HEK293T (cell line): ENCODE results near the gene CEP164.

Experiments
- CTCF ChIA-PET: fragments of 350-600 bp; formaldehyde crosslinking; extraction: SDS; loops from one replicate; lab custom pipeline; 2021; ENCODE audit warnings: antibody characterized with exemption, inconsistent platforms; lab: Yijun Ruan, JAX
- POLR2A ChIA-PET: fragments of 350-600 bp; formaldehyde crosslinking; extraction: SDS; loops from one replicate; lab custom pipeline; 2020; ENCODE audit warnings: antibody characterized with exemption, inconsistent platforms; lab: Yijun Ruan, JAX
- DNase-seq: peaks from one replicate; pipeline ENCODE4 v3.0.0; 2012; ENCODE audit warnings: mixed read lengths; ENCODE audit errors: extremely low spot score
- ARNT ChIP-seq: fragments of 450-650 bp; IDR thresholded peaks from 2 replicates; pipeline ENCODE4 v1.6.1; 2017; ENCODE audit warnings: mild to moderate bottlenecking
- BHLHE40 ChIP-seq: fragments of 450-650 bp; IDR thresholded peaks from 2 replicates; pipeline ENCODE4 v1.6.1; 2016; ENCODE audit warnings: mild to moderate bottlenecking, moderate library complexity, borderline replicate concordance
- CTBP1 ChIP-seq: fragments of 450-650 bp; IDR thresholded peaks from 2 replicates; pipeline ENCODE4 v1.6.1; 2016; ENCODE audit warnings: borderline replicate concordance
- ELF4 ChIP-seq: fragments of 450-650 bp; IDR thresholded peaks from 2 replicates; pipeline ENCODE4 v1.6.1; 2017; ENCODE audit warnings: antibody characterized with exemption
- FOXA1 ChIP-seq: fragments of 450-650 bp; IDR thresholded peaks from 2 replicates; pipeline ENCODE4 v1.6.1; 2016; ENCODE audit warnings: mild to moderate bottlenecking
- FOXK2 ChIP-seq: fragments of 450-650 bp; IDR thresholded peaks from 2 replicates; pipeline ENCODE4 v1.6.1; 2016; ENCODE audit warnings: mild to moderate bottlenecking
- FOXM1 ChIP-seq: fragments of 450-650 bp; IDR thresholded peaks from 2 replicates; pipeline ENCODE4 v1.6.1; 2017; ENCODE audit warnings: mild to moderate bottlenecking, borderline replicate concordance
- HDGF ChIP-seq: fragments of 450-650 bp; IDR thresholded peaks from 2 replicates; pipeline ENCODE4 v1.6.1; 2017; ENCODE audit warnings: antibody characterized with exemption, borderline replicate concordance
- L3MBTL2 ChIP-seq: fragments of 450-650 bp; conservative IDR thresholded peaks from 2 replicates; pipeline ENCODE4 v1.6.1; 2016; ENCODE audit warnings: mild to moderate bottlenecking
- LEF1 ChIP-seq: fragments of 450-650 bp; IDR thresholded peaks from 2 replicates; pipeline ENCODE4 v1.6.1; 2017; ENCODE audit warnings: mild to moderate bottlenecking, borderline replicate concordance
- NFRKB ChIP-seq: fragments of 450-650 bp; IDR thresholded peaks from 2 replicates; pipeline ENCODE4 v1.6.1; 2016; ENCODE audit warnings: mild to moderate bottlenecking, moderate library complexity
- PKNOX1 ChIP-seq: fragments of 450-650 bp; IDR thresholded peaks from 2 replicates; pipeline ENCODE4 v1.6.1; 2016
- SP1 ChIP-seq: fragments of 450-650 bp; IDR thresholded peaks from 2 replicates; pipeline ENCODE4 v1.6.1; 2017
- SUZ12 ChIP-seq: fragments of 450-650 bp; IDR thresholded peaks from 2 replicates; pipeline ENCODE4 v1.6.1; 2016; ENCODE audit warnings: mild to moderate bottlenecking
- TARDBP ChIP-seq: fragments of 450-650 bp; IDR thresholded peaks from 2 replicates; pipeline ENCODE4 v1.6.1; 2016
- ZNF384 ChIP-seq: fragments of 450-650 bp; IDR thresholded peaks from 2 replicates; pipeline ENCODE4 v1.6.1; 2016

Gene CEP164

GRCh38 chr11:117387992-117388755 lies 60.5 kb downstream of the CEP164 start:
- TF ChIP-seq HDGF (no peak), TARDBP (no peak), NFRKB (no peak), BHLHE40 (no peak), L3MBTL2 (no peak), ELF4 (no peak), FOXA1 (no peak), CTBP1 (no peak), SP1 (no peak), FOXM1 (no peak), SUZ12 (no peak), PKNOX1 (no peak)
- POLR2A ChIA-PET = no interaction called here
- CTCF ChIA-PET = no interaction called here
- no peak for DNase-seq

- no peak for DNase-seq
- CTCF ChIA-PET = no interaction called here
- POLR2A ChIA-PET = no interaction called here
- no peak for TF ChIP-seq FOXA1
- no peak for TF ChIP-seq LEF1
- TF ChIP-seq PKNOX1 = no peak
- TF ChIP-seq ELF4 = no peak
- TF ChIP-seq ZNF384 = no peak
Measured at GRCh38 chr11:117390743-117391142, 63.1 kb downstream of the CEP164 start.

GRCh38 chr11:117391181-117391580 lies 63.5 kb downstream of the CEP164 start:
- ChIA-PET CTCF (no interaction called here), POLR2A (no interaction called here)
- DNase-seq = no peak
- TF ChIP-seq ZNF384 (no peak), L3MBTL2 (no peak), NFRKB (no peak), HDGF (no peak), FOXK2 (no peak), FOXA1 (no peak), FOXM1 (no peak)

GRCh38 chr11:117392001-117392690 lies 64.5 kb downstream of the CEP164 start:
- CTCF ChIA-PET = no interaction called here

GRCh38 chr11:117392979-117393378 lies 65.3 kb downstream of the CEP164 start:
- TF ChIP-seq SP1 = no peak
- no peak for TF ChIP-seq FOXK2
- no peak for TF ChIP-seq CTBP1
- TF ChIP-seq HDGF = no peak
- no peak for TF ChIP-seq L3MBTL2
- ChIA-PET CTCF (no interaction called here), POLR2A (no interaction called here)
- DNase-seq = no peak

More at GRCh38 chr11:117392001-117392690, 64.5 kb downstream of the CEP164 start:
- DNase-seq = no peak
- POLR2A ChIA-PET = no interaction called here
- TF ChIP-seq ELF4 (no peak), LEF1 (no peak), TARDBP (no peak), L3MBTL2 (no peak), HDGF (no peak), ARNT (no peak)

- ChIA-PET POLR2A (no interaction called here), CTCF (no interaction called here)
- DNase-seq = no peak
- TF ChIP-seq ARNT (no peak), CTBP1 (no peak), PKNOX1 (no peak)
Measured at GRCh38 chr11:117394221-117394925, 66.7 kb downstream of the CEP164 start.

GRCh38 chr11:117395476-117395875 lies 67.8 kb downstream of the CEP164 start:
- CTCF ChIA-PET = no interaction called here
- TF ChIP-seq HDGF (no peak), ARNT (no peak), FOXM1 (no peak), CTBP1 (no peak), TARDBP (no peak)
- POLR2A ChIA-PET = no interaction called here
- DNase-seq = no peak
